NB4 (cell line): Measurements from ENCODE around the gene DAD1.

ENCODE experiments used
- DNase-seq: peaks from one replicate; pipeline ENCODE4 v3.0.0; 2010; ENCODE audit warnings: low read depth
- H3K4me3 ChIP-seq: one replicate; pipeline ENCODE4 v1.5.1; 2011; ENCODE audit warnings: mild to moderate bottlenecking, low read depth, low read length, moderate library complexity
- MYC ChIP-seq: IDR thresholded peaks from 2 replicates; pipeline ENCODE4 v1.6.1; 2011; ENCODE audit warnings: low read depth, low read length
- POLR2A ChIP-seq: IDR thresholded peaks from 2 replicates; pipeline ENCODE4 v1.6.1; 2011; ENCODE audit warnings: mild to moderate bottlenecking; ENCODE audit not compliant: insufficient read length; ENCODE audit errors: extremely low read depth
- TF ChIP-seq, protein P1 (sequence below): IDR thresholded peaks from 2 replicates; pipeline ENCODE4 v1.6.1; 2011; ENCODE audit warnings: low read depth, low read length
- TF ChIP-seq, protein P2 (sequence below): IDR thresholded peaks from one replicate; pipeline ENCODE4 v1.5.1; 2012; ENCODE audit warnings: low read depth, low read length

The DAD1 gene

DNA sequence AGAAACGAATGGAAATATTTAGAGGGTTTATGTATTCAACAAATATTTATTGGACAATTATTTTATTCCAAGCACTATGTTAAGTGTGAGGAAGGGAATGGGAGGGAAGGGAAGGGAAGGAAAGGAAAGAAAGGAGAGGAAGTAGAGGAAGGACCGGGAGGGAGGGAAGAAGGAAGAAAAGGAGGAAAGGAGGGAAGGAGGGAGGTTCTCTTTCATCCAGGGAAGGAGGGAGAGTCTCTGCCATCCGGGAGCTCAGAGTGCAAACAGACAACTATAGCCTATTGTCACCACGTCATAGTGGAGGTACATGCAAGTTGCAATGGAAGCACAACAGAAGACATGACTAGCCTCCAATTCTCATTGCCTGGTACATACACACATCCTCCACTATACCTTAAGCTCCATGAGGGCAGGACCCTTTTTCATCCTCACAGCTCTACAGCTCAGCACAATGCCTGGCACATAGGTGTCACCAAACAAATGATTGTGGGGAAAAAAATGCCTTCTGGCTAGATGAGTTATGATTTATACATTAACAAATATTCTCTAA is 48.1 kb downstream of the DAD1 start:
- TF ChIP-seq, protein P1, sequence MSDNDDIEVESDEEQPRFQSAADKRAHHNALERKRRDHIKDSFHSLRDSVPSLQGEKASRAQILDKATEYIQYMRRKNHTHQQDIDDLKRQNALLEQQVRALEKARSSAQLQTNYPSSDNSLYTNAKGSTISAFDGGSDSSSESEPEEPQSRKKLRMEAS, result no peak
- TF ChIP-seq, protein P2, sequence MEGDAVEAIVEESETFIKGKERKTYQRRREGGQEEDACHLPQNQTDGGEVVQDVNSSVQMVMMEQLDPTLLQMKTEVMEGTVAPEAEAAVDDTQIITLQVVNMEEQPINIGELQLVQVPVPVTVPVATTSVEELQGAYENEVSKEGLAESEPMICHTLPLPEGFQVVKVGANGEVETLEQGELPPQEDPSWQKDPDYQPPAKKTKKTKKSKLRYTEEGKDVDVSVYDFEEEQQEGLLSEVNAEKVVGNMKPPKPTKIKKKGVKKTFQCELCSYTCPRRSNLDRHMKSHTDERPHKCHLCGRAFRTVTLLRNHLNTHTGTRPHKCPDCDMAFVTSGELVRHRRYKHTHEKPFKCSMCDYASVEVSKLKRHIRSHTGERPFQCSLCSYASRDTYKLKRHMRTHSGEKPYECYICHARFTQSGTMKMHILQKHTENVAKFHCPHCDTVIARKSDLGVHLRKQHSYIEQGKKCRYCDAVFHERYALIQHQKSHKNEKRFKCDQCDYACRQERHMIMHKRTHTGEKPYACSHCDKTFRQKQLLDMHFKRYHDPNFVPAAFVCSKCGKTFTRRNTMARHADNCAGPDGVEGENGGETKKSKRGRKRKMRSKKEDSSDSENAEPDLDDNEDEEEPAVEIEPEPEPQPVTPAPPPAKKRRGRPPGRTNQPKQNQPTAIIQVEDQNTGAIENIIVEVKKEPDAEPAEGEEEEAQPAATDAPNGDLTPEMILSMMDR, result no peak
- no peak for TF ChIP-seq MYC
- no peak for TF ChIP-seq POLR2A
- DNase-seq, result no peak
- H3K4me3 ChIP-seq, result peak overlapping the region; percentile 2

DNA sequence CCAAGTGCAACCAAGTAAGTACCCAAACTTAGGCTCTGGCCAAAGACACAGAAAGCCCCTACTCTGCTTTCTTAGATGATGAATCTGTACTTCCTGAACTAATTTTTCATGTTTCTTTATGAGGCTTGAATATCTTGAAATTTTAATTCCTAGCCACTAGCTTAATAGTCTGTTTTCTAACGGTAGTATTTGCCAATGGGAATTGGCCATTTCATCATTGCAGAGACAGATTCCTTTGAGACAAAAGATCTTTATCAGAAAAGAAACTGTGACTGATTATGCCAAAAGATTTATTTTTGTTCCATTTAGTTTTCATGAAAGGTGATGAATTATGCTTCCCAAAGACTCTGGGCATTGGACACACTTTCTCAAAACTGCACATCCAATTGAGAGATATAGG is 48.7 kb downstream of the DAD1 start:
- peak overlapping the region; percentile 33 for H3K4me3 ChIP-seq
- DNase-seq, result no peak
- no peak for TF ChIP-seq MYC
- TF ChIP-seq, protein P2, result no peak
- TF ChIP-seq, protein P1, result no peak
- no peak for TF ChIP-seq POLR2A

DNA sequence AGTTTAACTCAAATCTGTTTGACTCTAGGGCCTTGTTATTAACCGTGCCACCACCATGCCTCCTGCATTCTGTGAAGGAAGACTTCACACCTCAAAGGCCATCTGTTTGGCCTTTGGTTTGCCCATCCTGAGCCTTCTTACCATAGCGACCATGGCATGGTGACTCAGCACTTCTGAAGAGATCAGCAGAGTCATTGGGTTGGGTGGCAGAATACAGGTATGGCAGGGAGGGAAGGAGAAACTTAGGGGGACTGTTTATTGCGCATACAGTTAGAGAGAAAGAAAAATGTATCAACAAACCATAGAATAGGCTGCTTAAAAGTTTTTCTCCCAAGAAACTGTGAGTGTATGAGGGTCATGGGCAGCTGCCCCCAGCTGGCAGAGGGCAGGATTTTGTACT is 49.2 kb downstream of the DAD1 start:
- peak; percentile 39 for DNase-seq
- H3K4me3 ChIP-seq, result peak overlapping the region; percentile 33
- TF ChIP-seq, protein P2, result no peak
- TF ChIP-seq, protein P1, result no peak
- TF ChIP-seq POLR2A, result no peak
- TF ChIP-seq MYC, result no peak

DNA sequence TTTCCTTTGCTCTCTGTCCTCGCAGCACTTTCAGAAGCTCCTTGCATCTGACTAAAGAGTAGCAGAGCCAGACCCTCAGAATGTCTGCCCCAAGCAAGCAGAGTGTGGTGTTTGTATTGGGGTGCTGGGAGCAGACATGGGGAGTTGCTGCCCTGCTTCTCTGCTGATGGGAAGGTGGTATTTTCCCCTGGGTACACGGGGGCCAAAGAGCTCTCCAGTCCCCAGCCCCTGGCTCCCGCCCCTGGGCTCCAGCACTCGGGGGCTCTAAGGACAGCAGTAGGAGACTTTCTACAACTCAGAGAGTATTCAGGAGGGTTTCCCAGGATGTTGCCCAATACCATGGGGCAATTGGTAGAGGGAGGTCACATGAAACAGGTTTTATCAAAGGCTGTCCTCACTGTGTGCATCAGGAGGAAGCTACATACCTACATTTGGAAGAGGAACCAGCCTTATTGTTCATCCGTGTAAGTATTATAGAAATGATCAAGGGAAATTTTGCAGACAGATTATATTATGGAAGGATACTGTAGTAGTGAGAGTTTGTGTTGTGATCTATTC is 50.3 kb downstream of the DAD1 start:
- DNase-seq, result peak; percentile 88
- TF ChIP-seq, protein P1, result peak; percentile 39; the same call in 1 of the 2 replicates
- TF ChIP-seq, protein P2, result no peak
- peak; percentile 53 for TF ChIP-seq POLR2A
- TF ChIP-seq MYC, result no peak
- peak overlapping the region; percentile 29 for H3K4me3 ChIP-seq

DNA sequence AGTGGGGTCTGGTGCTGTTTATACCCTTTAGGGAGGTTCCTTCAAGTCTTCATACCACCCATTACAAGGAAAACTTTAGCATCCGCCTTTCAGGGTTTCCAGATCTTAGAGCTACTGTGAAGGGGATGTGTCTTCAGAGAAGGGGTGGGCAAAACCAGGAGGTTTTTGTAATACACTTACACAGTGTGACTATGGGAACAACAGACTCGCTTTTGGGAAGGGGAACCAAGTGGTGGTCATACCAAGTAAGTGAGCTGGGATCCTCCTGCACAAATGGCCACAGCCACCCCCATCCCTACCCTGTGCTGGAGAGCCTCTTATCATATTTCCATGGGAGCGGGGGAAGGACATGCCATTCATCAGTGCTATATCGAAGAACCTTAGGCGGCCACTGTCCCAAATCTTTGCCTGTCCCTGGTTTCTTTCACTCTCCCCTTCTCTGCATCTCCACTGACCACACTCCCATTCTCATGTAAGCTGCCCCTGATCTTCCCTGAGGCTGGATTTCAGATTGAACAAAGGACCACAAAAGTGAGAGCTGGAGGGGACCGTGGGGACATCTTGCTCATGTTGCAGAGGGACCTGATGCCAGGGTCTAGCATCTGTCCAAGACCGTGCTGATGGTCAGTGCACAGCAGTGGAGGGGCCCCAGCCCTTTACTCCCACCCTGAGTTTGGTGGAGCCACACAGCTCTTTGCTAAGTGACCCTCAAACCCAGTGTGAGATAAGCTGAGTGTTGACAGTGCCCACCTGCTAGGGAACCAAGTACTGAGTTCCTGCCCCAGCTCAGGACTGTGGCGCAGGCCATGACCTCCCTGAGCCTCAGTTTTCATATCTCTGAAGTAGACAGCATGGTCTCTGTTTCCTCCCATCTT is 51.4 kb downstream of the DAD1 start:
- no peak overlapping the region for H3K4me3 ChIP-seq
- TF ChIP-seq MYC (no peak), POLR2A (no peak)
- TF ChIP-seq, protein P1, result no peak
- TF ChIP-seq, protein P2, result no peak
- DNase-seq, result peak; percentile 60
